HG02981 (cell line): ENCODE measurements around the gene TSPAN5.
"Not testable (repeated sequence)": the region's sequence is repeated elsewhere in the genome, so short reads cannot be mapped to it uniquely, and the experiment has no call there.

Source experiments
- ATAC-seq: cut with Tn5 transposase; IDR thresholded peaks from one replicate; pipeline ENCODE4 v1.9.1; 2021; ENCODE audit warnings: mild to moderate bottlenecking, moderate library complexity; ENCODE audit not compliant: unreplicated experiment

Gene TSPAN5

GRCh38 chr4:98558471-98559169 is 99.8 kb downstream of the TSPAN5 start:
- ATAC-seq, result no peak

- no peak for ATAC-seq
These were observed 101.1 kb downstream of the TSPAN5 start for GRCh38 chr4:98557194-98557892.

- ATAC-seq, result no peak
These were observed 102.0 kb downstream of the TSPAN5 start for GRCh38 chr4:98556451-98556850.

- no peak for ATAC-seq
These were observed 102.5 kb downstream of the TSPAN5 start for GRCh38 chr4:98555798-98556445.

GRCh38 chr4:98546910-98547594 is 111.4 kb downstream of the TSPAN5 start:
- ATAC-seq, result no peak

GRCh38 chr4:98544818-98545414 is 113.5 kb downstream of the TSPAN5 start:
- no peak for ATAC-seq

- no peak for ATAC-seq
These were observed 114.1 kb downstream of the TSPAN5 start for GRCh38 chr4:98544141-98544817.

GRCh38 chr4:98542011-98542410 is 116.4 kb downstream of the TSPAN5 start:
- ATAC-seq, result no peak

- ATAC-seq, result no peak
These were observed 117.6 kb downstream of the TSPAN5 start for GRCh38 chr4:98540803-98541202.

GRCh38 chr4:98539741-98540140 is 118.7 kb downstream of the TSPAN5 start:
- ATAC-seq, result no peak

- no peak for ATAC-seq
These were observed 119.1 kb downstream of the TSPAN5 start for GRCh38 chr4:98539299-98539698.

- ATAC-seq, result no peak
These were observed 121.8 kb downstream of the TSPAN5 start for GRCh38 chr4:98536631-98537030.

- ATAC-seq, result not testable (repeated sequence)
These were observed 124.3 kb downstream of the TSPAN5 start for GRCh38 chr4:98534146-98534545.

- no peak for ATAC-seq
These were observed 127.8 kb downstream of the TSPAN5 start for GRCh38 chr4:98530572-98530971.

- no peak for ATAC-seq
These were observed 128.3 kb downstream of the TSPAN5 start for GRCh38 chr4:98529970-98530569.

- no peak for ATAC-seq
These were observed 129.5 kb downstream of the TSPAN5 start for GRCh38 chr4:98528882-98529281.

GRCh38 chr4:98527534-98528269 is 130.7 kb downstream of the TSPAN5 start:
- ATAC-seq, result no peak

GRCh38 chr4:98524230-98524629 is 134.2 kb downstream of the TSPAN5 start:
- no peak for ATAC-seq

GRCh38 chr4:98522636-98523395 is 135.6 kb downstream of the TSPAN5 start:
- ATAC-seq, result no peak
